ENCODE results near the gene STX1A.

The STX1A gene

DNA sequence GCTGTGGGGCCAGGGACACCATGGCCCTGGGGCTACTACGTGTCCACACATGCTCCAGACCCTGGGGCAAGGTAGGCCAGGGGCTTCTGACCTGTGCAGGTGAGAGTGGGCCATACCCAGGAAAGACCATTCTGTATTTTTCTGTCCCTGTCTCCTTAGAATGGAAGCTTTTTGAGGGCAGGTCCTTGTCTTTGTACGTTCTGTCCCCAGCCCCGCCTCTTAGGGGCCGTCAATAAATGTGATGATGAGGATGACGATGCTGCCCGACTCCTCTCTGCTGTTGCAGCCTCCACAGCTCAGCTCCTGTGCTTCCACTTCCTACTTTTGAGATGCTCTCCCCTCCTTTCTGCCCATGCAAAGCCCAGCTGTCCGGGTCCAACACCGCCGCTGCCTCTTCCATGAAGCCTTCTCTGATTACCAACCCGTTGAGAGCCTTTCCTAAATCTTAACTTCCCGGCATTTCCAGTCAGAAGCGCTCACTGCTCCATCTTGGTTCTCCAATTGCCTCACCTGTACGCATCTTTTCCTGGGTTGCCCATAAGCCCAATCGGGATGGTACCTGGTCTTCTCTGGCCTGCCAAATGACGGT is 47.5 kb downstream of the STX1A start:
- DNase-seq (ENCODE audit: low read depth) = no peak

DNA sequence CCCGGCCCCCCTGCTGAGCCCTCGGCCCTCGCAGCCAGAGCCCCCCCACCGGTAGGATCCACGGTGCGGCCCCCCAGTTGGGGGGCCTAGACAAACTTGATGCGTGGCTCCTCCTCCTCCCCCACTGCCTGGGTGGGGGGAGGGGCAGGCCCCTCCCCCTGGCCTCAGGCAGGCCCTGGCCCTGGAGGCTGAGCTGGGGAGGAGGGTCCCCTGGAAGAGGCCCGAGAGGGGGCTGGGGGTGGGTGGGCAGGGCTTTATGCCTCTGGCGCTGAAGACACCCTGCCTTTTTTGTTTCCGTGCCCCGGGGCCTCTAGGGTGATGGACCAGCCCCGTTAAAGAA is 48.2 kb downstream of the STX1A start:
- TF ChIP-seq, protein P1, sequence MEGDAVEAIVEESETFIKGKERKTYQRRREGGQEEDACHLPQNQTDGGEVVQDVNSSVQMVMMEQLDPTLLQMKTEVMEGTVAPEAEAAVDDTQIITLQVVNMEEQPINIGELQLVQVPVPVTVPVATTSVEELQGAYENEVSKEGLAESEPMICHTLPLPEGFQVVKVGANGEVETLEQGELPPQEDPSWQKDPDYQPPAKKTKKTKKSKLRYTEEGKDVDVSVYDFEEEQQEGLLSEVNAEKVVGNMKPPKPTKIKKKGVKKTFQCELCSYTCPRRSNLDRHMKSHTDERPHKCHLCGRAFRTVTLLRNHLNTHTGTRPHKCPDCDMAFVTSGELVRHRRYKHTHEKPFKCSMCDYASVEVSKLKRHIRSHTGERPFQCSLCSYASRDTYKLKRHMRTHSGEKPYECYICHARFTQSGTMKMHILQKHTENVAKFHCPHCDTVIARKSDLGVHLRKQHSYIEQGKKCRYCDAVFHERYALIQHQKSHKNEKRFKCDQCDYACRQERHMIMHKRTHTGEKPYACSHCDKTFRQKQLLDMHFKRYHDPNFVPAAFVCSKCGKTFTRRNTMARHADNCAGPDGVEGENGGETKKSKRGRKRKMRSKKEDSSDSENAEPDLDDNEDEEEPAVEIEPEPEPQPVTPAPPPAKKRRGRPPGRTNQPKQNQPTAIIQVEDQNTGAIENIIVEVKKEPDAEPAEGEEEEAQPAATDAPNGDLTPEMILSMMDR (IDR thresholded peaks at IDR 0.05; ENCODE audit: low read length, missing control alignments) = no peak
- no peak for DNase-seq (ENCODE audit: low read depth)
- no peak overlapping the region for H3K4me3 ChIP-seq (replicated peaks; ENCODE audit: low read depth, low read length)

More for the DNA sequence above, 47.5 kb downstream of the STX1A start:
- TF ChIP-seq, protein P1 (IDR thresholded peaks at IDR 0.05; ENCODE audit: low read length, missing control alignments) = no peak
- H3K4me3 ChIP-seq (replicated peaks; ENCODE audit: low read depth, low read length) = no peak overlapping the region

DNA sequence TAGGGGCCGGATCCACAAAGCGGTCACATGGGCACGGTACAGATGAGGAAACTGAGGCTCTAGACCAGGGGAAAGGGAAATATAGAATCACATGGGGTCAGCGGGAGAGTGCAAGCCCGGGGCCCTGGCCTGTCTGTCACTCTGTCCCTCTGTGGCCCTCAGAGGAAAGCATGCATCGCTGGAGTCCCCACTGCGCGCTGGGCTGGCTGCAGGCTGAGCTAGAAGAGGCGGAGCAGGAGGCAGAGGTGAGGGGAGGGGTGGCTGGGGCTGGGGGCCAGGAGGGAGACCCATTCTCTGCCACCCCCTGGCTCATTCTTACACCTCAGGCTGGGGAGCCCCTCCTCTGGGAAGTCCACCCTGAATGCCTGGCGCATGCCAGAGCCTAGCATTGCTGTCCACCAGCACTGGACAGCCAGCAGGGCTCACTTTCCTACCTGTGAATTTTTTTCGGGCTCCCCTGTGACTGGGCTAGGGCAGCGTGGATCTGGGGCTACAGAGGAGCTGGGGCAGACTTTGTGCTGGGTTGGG is 49.5 kb downstream of the STX1A start:
- no peak for DNase-seq (ENCODE audit: low read depth)
- no peak overlapping the region for H3K4me3 ChIP-seq (replicated peaks; ENCODE audit: low read depth, low read length)
- TF ChIP-seq, protein P1 (IDR thresholded peaks at IDR 0.05; ENCODE audit: low read length, missing control alignments) = no peak

DNA sequence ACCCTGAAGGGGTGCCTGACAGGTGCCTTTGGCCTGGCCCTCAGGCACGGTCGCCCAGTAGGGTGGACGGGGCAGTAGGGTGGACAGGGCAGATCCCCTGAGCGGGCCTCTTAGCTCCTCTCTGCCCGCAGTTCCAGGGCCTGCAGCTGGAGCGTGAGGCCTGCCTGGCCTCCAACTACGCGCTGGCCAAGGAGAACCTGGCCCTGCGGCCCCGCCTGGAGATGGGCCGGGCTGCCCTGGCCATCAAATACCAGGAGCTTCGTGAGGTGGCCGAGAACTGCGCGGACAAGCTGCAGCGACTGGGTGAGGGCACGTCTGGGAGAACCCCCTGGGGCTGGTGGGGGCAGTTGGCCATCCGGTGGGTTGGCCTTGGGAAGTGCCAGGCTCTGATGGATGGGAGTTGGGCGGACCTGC is 50.2 kb downstream of the STX1A start:
- DNase-seq (ENCODE audit: low read depth) = no peak
- TF ChIP-seq, protein P1 (IDR thresholded peaks at IDR 0.05; ENCODE audit: low read length, missing control alignments) = no peak
- no peak overlapping the region for H3K4me3 ChIP-seq (replicated peaks; ENCODE audit: low read depth, low read length)

DNA sequence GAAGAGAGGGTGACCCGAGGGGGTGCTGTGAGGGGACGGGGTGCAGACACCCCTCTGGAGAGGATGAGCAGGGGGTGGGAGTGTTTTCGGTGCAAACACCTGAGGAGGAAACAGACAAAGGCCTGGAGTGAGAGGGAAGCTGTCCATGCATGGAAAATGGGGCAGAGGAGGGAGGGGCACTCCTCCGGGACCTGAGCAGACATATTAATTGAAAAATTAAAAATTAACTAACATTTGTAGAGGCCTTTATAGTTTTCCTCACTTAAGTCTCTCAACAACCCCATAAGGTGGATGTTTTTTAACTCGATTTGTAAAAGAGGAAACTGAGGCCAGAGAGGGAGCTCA is 50.6 kb downstream of the STX1A start:
- peak overlapping the region; percentile 65 for H3K4me3 ChIP-seq (replicated peaks; ENCODE audit: low read depth, low read length)
- DNase-seq (ENCODE audit: low read depth) = no peak
- TF ChIP-seq, protein P1 (IDR thresholded peaks at IDR 0.05; ENCODE audit: low read length, missing control alignments) = no peak

DNA sequence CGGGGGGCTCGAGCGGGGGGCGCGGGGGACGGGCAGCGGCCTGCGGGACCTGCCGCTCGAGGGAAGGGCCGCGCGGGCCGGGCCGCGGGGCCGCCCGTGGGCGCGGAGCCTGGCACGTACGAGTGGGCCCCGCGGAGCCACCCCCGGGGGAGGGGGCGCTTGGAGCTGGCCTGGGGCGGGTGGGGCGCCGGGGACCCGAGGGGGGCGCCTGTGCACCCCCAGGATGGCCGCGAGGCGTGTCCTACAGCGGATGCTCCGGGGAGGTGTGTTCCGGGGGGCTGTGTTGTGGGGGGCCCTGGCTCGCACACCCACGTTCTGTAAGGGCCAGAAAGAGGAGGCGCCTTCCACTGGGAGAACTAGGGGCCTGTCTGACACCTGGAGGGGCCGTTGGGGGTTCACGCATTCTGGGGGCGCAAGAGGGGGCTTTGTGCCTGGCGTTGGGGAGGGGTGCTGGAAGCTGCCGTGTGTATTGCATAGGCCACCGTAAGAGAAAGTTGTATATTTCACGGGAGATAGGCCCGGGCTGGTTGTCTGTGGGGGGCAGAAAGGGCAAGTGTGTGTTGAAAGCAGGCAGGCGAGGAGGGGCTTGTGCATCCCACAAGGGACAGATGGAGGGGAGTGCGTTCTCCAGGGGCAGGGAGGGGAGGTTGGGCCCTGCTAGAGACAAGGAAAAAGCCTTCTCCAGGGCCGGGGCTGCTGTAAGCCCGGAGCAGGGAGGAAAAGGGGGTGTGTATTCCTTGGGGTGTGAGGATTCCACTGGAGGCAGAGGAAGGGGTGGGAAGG is 51.2 kb downstream of the STX1A start:
- H3K4me3 ChIP-seq (replicated peaks; ENCODE audit: low read depth, low read length) = peak overlapping the region; percentile 65
- peak; percentile 9 for DNase-seq (ENCODE audit: low read depth)
- TF ChIP-seq, protein P1 (IDR thresholded peaks at IDR 0.05; ENCODE audit: low read length, missing control alignments) = no peak

Measured in fibroblast of pulmonary artery (primary cell).